Epithelial cell of proximal tubule (primary cell): Measurements from ENCODE around the gene ASAP2. TPM values are rescaled to one million over a fixed set of nuclear protein-coding genes. Genes with fewer than 3 reads are reported as not detected.
A peak's percentile ranks its signal among the peaks of the same experiment; 100 is the strongest.

Source experiments
- DNase-seq: peaks from one replicate; pipeline ENCODE4 v3.0.0-alpha.2; 2011; ENCODE audit warnings: low read depth
- H3K4me3 ChIP-seq: 2 replicates; pipeline ENCODE4 v1.5.1; 2011; ENCODE audit warnings: low read depth, mild to moderate bottlenecking, low read length
- CTCF ChIP-seq: conservative IDR thresholded peaks from 2 replicates; pipeline ENCODE4 v1.5.1; 2012; ENCODE audit warnings: low read depth, mild to moderate bottlenecking, low read length
- total RNA-seq: library from RNA; depleted of rRNA; stranded (reverse); fragments of >200 nt; gene quantifications from 2 replicates; pipeline ENCODE4 v1.2.3, GENCODE V29; 2015

The ASAP2 gene
- total RNA-seq, 1 donor from 2014 or later: 33.0 TPM

GRCh38 chr2:9419541-9419940 lies 212.9 kb downstream of the ASAP2 start:
- H3K4me3 ChIP-seq: no peak overlapping the region
- no peak for TF ChIP-seq CTCF

GRCh38 chr2:9420495-9420894 lies 213.9 kb downstream of the ASAP2 start:
- DNase-seq: no peak
- no peak overlapping the region for H3K4me3 ChIP-seq
- TF ChIP-seq CTCF: no peak

More at GRCh38 chr2:9419541-9419940, 212.9 kb downstream of the ASAP2 start:
- DNase-seq: no peak

- H3K4me3 ChIP-seq: peak overlapping the region; percentile 90
- DNase-seq: no peak
- no peak for TF ChIP-seq CTCF
Observed at GRCh38 chr2:9422321-9423099, 215.9 kb downstream of the ASAP2 start.

GRCh38 chr2:9423100-9423921 lies 216.7 kb downstream of the ASAP2 start, which contains the start of the genes CPSF3 and ITGB1BP1:
TSS of gene CPSF3 (plus strand) at chr2:9423654. CDS start at chr2:9423774, 120 bp downstream.
TSS of gene ITGB1BP1 (minus strand) at chr2:9423528. CDS start at chr2:9418697, 4,831 bp downstream.
- DNase-seq: peak; percentile 65
- no peak for TF ChIP-seq CTCF
- peak within 1 kb of the TSS; percentile 90 for H3K4me3 ChIP-seq

GRCh38 chr2:9423922-9424272 lies 217.3 kb downstream of the ASAP2 start:
- DNase-seq: no peak
- TF ChIP-seq CTCF: no peak

GRCh38 chr2:9424447-9425164 lies 218.0 kb downstream of the ASAP2 start:
- no peak for TF ChIP-seq CTCF
- H3K4me3 ChIP-seq: peak overlapping the region; percentile 90
- DNase-seq: no peak

More at GRCh38 chr2:9423922-9424272, 217.3 kb downstream of the ASAP2 start:
- H3K4me3 ChIP-seq: peak overlapping the region; percentile 90
